Stimulated activated CD4-positive, alpha-beta T cell treated with anti-CD3 and anti-CD28 coated beads, Interleukin-1b, Interleukin-23, amount 100 ng/mL, for 24 hours (primary cell): Measurements from ENCODE around the gene WAC.

Source experiments
- DNase-seq, 4 experiments: peaks; one replicate each; pipeline ENCODE4 v3.0.0-alpha.2; 2020; ENCODE audit warnings: low read depth in 4 of 4, low spot score in 1 of 4

The WAC gene

DNA sequence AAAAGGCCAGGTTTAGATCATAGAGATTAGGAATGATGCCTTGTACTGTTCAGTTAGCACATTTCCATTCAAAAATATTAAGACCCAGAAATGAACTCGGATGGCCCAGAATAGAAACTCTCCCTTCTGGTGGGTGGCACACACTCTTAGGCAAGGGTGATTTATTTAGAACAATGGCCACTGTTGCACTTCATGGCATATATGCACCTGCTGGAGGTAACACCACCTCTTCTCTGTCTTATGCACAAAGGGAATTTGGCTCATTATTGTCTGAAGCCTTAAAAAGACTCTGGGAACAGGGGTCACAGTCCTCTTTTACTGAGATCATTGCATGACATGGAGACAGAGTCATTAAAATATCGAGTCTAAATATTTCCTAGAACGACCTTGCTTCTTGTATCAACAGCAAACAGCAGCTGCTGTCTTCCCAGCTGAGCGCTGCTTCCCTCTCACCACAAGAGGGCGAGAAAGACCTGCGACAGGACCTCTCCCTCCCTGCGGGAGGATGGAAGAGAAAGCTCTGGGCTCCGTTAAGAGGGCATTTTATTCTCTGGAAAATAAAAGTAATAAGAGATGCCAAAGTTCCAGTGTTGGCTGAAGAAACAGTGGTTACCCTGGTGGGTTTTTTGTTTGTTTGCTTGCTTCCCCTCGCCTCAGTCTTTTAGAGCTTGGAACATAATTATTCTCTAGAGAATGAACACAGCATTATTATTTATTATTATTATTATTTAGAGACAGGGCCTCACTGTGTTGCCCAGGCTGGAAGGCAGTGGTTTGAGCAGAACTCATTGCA, 130.9 kb downstream of the WAC start:
- DNase-seq = peak in 2 of 4 experiments; percentile 51

DNA sequence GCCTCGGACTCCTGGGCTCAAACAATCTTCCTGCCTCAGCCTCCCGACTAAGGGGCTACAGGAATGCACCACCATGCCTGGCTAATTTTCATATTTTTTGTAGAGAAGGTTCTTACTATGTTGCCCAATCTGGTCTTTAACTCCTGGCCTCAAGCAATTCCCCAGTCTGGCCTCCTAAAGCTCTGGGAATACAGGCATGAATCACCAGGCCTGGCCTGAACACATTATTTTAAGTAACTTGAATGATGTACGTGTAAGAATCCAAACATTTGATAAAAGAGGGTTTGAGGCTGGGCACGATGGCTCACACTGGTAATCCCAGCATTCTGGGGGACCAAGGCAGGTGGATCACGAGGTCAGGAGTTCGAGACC, 131.4 kb downstream of the WAC start:
- no peak for DNase-seq

DNA sequence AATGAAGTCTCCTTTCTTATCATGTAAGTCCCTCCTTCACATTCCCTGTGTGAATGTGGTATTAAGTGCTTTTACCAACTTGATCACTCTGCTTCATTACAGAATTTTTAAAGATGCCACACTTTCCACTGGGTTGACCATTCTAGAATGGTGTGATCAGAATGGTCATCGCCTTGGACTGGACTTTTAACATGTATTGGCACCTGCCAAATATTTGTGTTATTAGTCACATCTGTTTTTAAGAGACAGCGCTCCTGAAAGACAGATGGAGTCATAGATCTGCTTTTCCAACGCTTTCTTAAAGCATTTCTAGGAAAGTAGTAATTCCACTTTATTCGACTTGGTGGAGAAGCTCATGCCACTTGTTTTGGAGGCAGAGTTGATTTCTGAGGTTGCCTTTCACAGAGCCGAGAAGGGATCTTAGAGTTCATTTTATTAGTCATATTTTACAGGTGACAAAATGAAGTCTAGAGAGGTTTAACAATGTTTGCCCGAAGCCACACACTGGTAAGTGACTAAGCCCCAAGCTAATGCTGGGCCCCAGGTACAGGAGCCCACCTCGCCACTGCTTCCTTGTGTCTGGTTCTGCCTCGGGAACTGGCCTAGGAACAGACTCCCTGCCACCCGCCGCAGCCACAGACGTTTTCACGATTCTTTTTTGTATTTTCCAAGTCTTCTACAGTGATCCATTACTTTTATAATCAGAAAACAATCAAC, 134.0 kb downstream of the WAC start:
- no peak for DNase-seq

DNA sequence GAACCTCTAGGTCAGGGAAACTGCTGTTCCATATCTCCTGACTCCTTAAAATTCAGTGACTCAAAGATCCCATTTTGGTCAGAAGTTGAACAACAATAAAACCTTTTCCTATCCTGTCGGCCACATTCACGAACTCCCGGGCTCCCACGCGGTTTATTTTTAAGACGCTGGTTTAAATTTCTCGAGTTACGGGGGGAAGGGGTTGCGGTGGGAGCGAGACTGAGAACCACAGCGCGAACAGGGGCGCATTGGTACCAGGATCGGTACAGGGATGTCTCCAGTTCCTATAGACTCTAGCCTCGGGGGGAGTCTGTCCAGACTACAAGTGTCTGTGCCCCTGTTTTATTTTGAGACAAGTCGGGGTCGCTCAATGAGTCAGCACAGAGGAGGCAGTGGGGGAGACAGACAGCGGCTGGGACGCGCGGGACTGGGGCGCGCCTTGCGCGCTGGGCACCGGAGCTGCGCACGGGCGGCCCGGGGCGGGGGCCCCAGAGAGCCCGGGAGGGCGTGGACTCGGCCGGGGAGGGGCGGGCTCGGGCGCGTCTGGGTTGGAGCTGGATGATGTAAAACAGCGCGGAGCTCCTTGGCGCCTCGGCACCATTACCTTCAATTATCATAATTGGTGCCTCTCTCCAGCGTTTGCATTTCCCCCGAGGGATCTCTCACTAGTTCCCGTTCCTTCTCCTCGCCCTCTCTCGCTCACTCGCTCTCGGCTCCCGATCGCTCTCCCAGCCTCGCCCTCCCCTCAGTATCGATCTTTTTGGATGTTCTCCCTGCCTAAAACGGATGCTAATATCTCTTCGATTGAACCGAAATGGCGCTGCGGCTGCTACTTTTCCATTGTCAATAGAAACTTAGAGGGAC, 135.7 kb downstream of the WAC start:
- DNase-seq = peak in 2 of 4 experiments; percentile 25 to 50

DNA sequence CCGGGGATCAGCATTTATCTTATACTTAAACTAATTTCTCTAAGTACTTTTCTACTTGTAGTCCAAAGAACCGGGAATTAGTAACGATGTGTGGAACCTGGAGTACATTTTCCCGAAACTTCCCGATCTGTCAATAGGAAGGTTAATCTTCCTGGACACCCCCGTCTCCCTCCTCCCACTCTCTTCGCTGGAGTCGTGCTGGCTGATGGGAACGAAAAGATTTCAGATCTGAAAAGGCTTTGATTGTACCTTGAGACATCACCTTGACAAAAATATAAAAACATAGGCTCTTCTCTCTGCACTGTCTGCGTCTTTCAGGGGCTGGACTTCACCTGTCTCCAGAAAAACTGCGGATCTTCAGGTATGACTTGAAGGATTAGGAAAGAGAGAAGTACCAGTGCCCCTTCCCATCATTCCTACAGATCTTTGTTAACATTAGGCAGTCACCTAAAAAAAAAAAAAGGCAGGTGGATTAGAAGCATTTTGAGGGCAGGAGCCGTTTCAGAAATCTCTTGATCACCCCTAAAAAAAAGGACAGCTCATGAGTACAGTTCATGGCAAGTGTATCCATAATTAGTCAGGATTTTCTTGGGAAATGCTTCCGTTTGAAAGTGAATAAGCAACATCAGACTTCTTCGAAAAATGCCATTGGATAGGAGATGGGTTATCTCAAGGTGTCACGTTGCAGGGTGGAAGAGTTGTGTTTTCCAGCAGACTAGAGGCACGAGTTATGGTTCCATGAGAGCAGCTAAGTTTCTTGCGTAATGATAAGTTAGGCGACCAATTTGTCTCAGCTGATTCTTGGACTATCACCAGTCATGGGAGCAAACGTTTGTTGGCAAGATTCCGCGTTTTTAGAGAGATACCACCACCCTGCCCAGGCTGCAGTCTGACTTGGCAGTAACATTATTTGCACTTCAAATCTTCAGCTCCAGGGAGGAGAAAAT, 136.6 kb downstream of the WAC start:
- DNase-seq = no peak
